ENCODE measurements around the gene MLH3. TPM values are rescaled to one million over a fixed set of nuclear protein-coding genes. Genes with fewer than 3 reads are reported as not detected.

Gene MLH3
- total RNA-seq, 6 experiments from 2014 or later, result 9.6 to 20.2 (median 13.2) TPM

DNA sequence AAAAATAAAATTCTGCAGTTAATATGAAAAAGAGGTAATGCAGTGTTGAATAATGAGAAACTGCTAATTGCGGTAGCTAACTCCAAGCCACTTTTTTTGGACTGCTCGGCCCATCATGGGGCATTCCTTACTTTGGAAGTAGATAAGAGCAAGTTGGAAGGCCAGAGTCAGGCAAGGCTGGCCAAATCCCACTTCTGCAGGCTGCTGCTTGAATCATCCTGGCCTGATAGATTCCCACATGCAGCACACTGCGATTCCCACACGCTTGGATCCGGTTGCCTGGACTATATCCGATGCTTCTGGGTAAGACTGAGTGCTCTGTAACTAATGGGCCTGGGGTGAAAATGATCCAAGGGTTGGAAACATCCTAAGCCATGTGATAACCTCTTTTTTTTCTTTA lies 38.0 kb downstream of the MLH3 start:
- no peak overlapping the region for H3K4me3 ChIP-seq
- TF ChIP-seq, protein P1, sequence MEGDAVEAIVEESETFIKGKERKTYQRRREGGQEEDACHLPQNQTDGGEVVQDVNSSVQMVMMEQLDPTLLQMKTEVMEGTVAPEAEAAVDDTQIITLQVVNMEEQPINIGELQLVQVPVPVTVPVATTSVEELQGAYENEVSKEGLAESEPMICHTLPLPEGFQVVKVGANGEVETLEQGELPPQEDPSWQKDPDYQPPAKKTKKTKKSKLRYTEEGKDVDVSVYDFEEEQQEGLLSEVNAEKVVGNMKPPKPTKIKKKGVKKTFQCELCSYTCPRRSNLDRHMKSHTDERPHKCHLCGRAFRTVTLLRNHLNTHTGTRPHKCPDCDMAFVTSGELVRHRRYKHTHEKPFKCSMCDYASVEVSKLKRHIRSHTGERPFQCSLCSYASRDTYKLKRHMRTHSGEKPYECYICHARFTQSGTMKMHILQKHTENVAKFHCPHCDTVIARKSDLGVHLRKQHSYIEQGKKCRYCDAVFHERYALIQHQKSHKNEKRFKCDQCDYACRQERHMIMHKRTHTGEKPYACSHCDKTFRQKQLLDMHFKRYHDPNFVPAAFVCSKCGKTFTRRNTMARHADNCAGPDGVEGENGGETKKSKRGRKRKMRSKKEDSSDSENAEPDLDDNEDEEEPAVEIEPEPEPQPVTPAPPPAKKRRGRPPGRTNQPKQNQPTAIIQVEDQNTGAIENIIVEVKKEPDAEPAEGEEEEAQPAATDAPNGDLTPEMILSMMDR (IDR thresholded peaks at IDR 0.05), result no peak
- no peak for TF ChIP-seq POLR2A (IDR thresholded peaks at IDR 0.05)
- intact Hi-C loops (cut with DNase I), result no loop called here
- peaks cover 0 to 5% (median 0%) of the 10 kb centered on the region in 4 donors for H3K4me1 ChIP-seq
- no peaks in the 10 kb centered on the region for H3K27me3 ChIP-seq
- ATAC-seq (peak in 1 of 4 donors; percentile 17), DNase-seq (no peak)
- 82% methylated on average over 5 of the region's 6 CpGs for WGBS (ENCODE audit: insufficient coverage, low coverage, low lambda C conversion rate, missing lambda C conversion rate)
- peaks cover 0 to 56% (median 30%) of the 10 kb centered on the region in 4 donors for H3K36me3 ChIP-seq
- no peaks in the 10 kb centered on the region for H3K9me3 ChIP-seq
- H3K27ac ChIP-seq, result no peak overlapping the region

GRCh38 chr14:75011356-75011994 lies 39.8 kb downstream of the MLH3 start:
- H3K36me3 ChIP-seq, result peaks cover 0 to 58% (median 34%) of the 10 kb centered on the region in 4 donors
- TF ChIP-seq POLR2A (IDR thresholded peaks at IDR 0.05), result no peak
- TF ChIP-seq, protein P1 (IDR thresholded peaks at IDR 0.05), result no peak
- peaks cover 0 to 5% (median 0%) of the 10 kb centered on the region in 4 donors for H3K4me1 ChIP-seq
- peak overlapping the region in 1 of 3 donors; percentile 20 for H3K27ac ChIP-seq
- WGBS (ENCODE audit: insufficient coverage, low coverage, low lambda C conversion rate, missing lambda C conversion rate), result 71% methylated on average over 4 of the region's 4 CpGs
- no peaks in the 10 kb centered on the region for H3K27me3 ChIP-seq
- no peak overlapping the region for H3K4me3 ChIP-seq
- intact Hi-C loops (cut with DNase I), result no loop called here
- peak in 1 of 4 donors; percentile 31 for ATAC-seq
- no peak for DNase-seq
- H3K9me3 ChIP-seq, result no peaks in the 10 kb centered on the region

DNA sequence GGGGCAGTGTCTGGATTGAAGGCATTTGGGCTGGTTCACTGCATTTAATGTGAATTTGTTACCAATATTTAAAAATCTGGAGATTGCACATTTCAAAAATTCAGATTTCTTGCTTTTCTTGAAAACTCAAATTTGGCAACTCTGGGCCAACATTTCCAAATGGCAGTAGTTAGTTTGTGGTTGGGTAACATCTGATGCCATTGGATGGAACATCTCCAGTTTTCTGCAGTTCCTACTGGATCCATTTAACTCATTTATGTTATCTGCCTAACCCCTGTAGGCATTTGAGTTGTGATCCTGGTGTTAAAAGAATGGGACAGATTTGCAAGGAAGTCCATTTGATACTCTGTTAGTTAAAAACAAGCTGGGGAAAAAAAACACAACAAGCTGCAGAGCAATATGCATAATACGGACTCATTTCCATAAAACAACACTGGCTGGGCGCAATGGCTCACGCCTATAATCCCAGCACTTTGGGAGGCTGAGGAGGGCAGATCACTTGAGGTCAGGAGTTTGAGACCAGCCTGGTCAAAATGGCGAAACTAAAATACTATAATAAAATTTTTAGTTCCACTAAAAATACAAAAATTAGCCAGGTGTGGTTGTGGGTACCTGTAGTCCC lies 40.7 kb downstream of the MLH3 start:
- ATAC-seq (no peak), DNase-seq (no peak)
- TF ChIP-seq, protein P1 (IDR thresholded peaks at IDR 0.05), result no peak
- TF ChIP-seq POLR2A (IDR thresholded peaks at IDR 0.05), result no peak
- no peaks in the 10 kb centered on the region for H3K27me3 ChIP-seq
- no peak overlapping the region for H3K4me3 ChIP-seq
- peaks cover 0 to 58% (median 31%) of the 10 kb centered on the region in 4 donors for H3K36me3 ChIP-seq
- H3K27ac ChIP-seq, result no peak overlapping the region
- peaks cover 0 to 5% (median 0%) of the 10 kb centered on the region in 4 donors for H3K4me1 ChIP-seq
- intact Hi-C loops (cut with DNase I), result no loop called here
- H3K9me3 ChIP-seq, result no peaks in the 10 kb centered on the region
- 100% methylated on average over 3 of the region's 4 CpGs for WGBS (ENCODE audit: insufficient coverage, low coverage, low lambda C conversion rate, missing lambda C conversion rate)

DNA sequence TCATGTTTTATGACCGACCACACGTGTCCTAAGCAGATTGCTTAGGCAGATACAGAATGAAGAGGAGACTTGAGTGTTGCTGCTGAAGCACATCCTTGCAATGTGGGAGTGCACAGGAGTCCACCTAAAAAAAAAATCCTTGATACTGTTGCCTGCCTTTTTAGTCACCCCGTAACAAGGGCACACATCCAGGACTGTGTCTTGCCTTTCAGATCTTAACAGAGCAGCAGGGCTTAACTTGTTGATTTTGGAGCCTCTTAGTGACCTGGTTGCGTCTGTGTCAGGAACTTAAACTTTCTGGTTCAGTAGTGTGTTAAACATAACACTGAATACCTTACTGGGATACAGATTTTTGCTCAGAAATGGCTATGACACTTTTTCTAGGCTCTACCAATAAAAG lies 42.1 kb downstream of the MLH3 start:
- no peak for DNase-seq
- ATAC-seq, result no peak
- intact Hi-C loops (cut with DNase I), result no loop called here

More for the DNA sequence above, 42.1 kb downstream of the MLH3 start:
- Histone ChIP-seq H3K4me3 (no peak overlapping the region), H3K9me3 (no peaks in the 10 kb centered on the region), H3K27me3 (no peaks in the 10 kb centered on the region), H3K27ac (no peak overlapping the region), H3K36me3 (peaks cover 0 to 47% (median 23%) of the 10 kb centered on the region in 4 donors), H3K4me1 (peaks cover 0 to 5% (median under 1%) of the 10 kb centered on the region in 4 donors)
- WGBS (ENCODE audit: insufficient coverage, low coverage, low lambda C conversion rate, missing lambda C conversion rate), result 80% methylated on average over 4 of the region's 4 CpGs
- TF ChIP-seq, protein P1 (IDR thresholded peaks at IDR 0.05), result no peak
- no peak for TF ChIP-seq POLR2A (IDR thresholded peaks at IDR 0.05)
